NCI-H748 treated with DMSO at 0.1 percent for 48 hours (cell line): Measurements from ENCODE around the gene CCNH.

Experiments
- DNase-seq: peaks from one replicate; lab custom pipeline; 2025; lab: John Stamatoyannopoulos, UW

Gene CCNH

GRCh38 chr5:87360132-87360531, 52.6 kb downstream of the CCNH start:
- DNase-seq = no peak

GRCh38 chr5:87359106-87359505, 53.6 kb downstream of the CCNH start:
- no peak for DNase-seq

DNA sequence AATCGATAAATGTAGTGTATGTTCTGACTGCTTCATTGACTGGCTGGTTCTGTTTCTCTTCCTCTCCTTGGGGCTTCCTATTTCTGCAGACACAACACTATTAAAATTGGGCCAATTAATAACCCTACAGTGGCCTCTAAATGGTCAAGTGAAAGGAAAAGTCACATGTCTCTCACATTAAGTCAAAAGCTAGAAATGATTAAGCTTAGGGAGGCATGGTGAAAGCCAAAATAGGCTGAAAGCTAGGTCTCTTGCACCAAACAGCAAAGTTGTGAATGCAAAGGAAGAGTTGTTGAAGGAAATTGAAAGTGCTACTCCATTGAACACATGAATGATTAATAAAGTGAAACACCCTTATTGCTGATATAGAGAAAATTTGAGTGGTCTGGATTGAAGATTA, 58.2 kb downstream of the CCNH start:
- no peak for DNase-seq

DNA sequence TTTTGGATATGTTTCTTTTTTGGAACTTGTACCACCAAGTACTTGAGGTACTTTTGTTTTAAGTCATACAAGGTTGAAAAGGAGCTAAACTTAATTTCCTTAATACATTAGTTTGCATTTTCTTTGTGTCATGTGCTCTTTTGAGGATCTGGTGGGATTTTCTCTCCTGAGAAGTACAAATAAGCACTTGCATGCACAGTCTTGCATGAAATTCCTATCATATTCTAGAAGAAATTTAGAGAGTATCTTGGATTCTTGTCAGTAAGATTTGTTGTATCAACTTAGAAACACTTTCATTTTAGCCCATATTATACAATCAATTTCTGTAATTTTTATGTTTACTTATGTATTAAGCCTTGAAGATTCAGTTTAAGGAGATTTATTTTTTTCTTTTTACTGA, 64.9 kb downstream of the CCNH start:
- no peak for DNase-seq

- DNase-seq = no peak
Measured at GRCh38 chr5:87347272-87347671, 65.5 kb downstream of the CCNH start.
